SU-DHL-6 (cell line): ENCODE results near the gene IGFBP3.

Experiments
- H2AFZ ChIP-seq: fragments of 200-600 bp; sonication (generic); 2 replicates; pipeline ENCODE4 v1.6.1; 2014; ENCODE audit warnings: low read depth, mild to moderate bottlenecking, moderate library complexity, mixed read lengths, antibody characterized with exemption, low read length; ENCODE audit not compliant: severe bottlenecking
- H3F3A ChIP-seq: fragments of 200-600 bp; shearing (Covaris generic); 2 replicates; pipeline ENCODE4 v1.6.0; 2016; ENCODE audit warnings: antibody characterized with exemption, mild to moderate bottlenecking; ENCODE audit not compliant: insufficient read depth
- H3K27ac ChIP-seq: fragments of 200-600 bp; sonication (generic); 2 replicates; pipeline ENCODE4 v1.5.1; 2016; ENCODE audit warnings: low read depth, mild to moderate bottlenecking, low read length, moderate library complexity, mixed read lengths
- H3K27me3 ChIP-seq: fragments of 200-600 bp; sonication (generic), shearing (Covaris generic); 2 replicates; pipeline ENCODE4 v1.6.0; 2014; ENCODE audit warnings: mild to moderate bottlenecking, low read length
- H3K36me3 ChIP-seq: fragments of 200-600 bp; sonication (generic); 2 replicates; pipeline ENCODE4 v1.6.1; 2014; ENCODE audit warnings: mild to moderate bottlenecking, low read length, mixed read lengths
- H3K4me2 ChIP-seq: fragments of 300-600, 200-600 bp; shearing (Covaris generic), sonication (generic); 2 replicates; pipeline ENCODE4 v1.6.0; 2014; ENCODE audit warnings: low read length, low read depth, mild to moderate bottlenecking; ENCODE audit not compliant: poor library complexity, severe bottlenecking
- H3K4me3 ChIP-seq: fragments of 200-600 bp; sonication (generic); 2 replicates; pipeline ENCODE4 v1.5.1; 2014; ENCODE audit warnings: antibody characterized with exemption, low read length, mild to moderate bottlenecking, mixed read lengths; ENCODE audit not compliant: insufficient read depth, poor library complexity, severe bottlenecking
- H3K79me2 ChIP-seq: fragments of 200-600 bp; sonication (generic); 2 replicates; pipeline ENCODE4 v1.6.1; 2014; ENCODE audit warnings: mild to moderate bottlenecking, low read length, moderate library complexity; ENCODE audit not compliant: insufficient read depth
- H3K9ac ChIP-seq: fragments of 200-600 bp; sonication (generic); 2 replicates; pipeline ENCODE4 v1.7.0; 2014; ENCODE audit warnings: mild to moderate bottlenecking, low read length
- H3K9me2 ChIP-seq: fragments of 200-600 bp; sonication (generic); replicated peaks from 2 replicates; pipeline ENCODE4 v1.6.1; 2014; ENCODE audit warnings: low read length; ENCODE audit not compliant: insufficient read depth
- H3K9me3 ChIP-seq: fragments of 200-600 bp; sonication (generic); 2 replicates; pipeline ENCODE4 v1.6.1; 2014; ENCODE audit warnings: low read length, mixed read lengths; ENCODE audit not compliant: insufficient read depth
- H4K20me1 ChIP-seq: fragments of 200-600 bp; sonication (generic); 2 replicates; pipeline ENCODE4 v1.6.1; 2014; ENCODE audit warnings: low read depth, mild to moderate bottlenecking, antibody characterized with exemption, low read length, moderate library complexity, mixed read lengths
- EZH2phosphoT487 ChIP-seq: fragments of 200-600 bp; sonication (generic), shearing (Covaris generic); conservative IDR thresholded peaks from 2 replicates; pipeline ENCODE4 v1.6.1; 2018; ENCODE audit warnings: mild to moderate bottlenecking, antibody characterized with exemption, low read length, moderate library complexity, mixed read lengths
- TF ChIP-seq, protein P1 (sequence below): fragments of 200-600 bp; sonication (generic); IDR thresholded peaks from one replicate; pipeline ENCODE4 v1.5.1; 2017; ENCODE audit warnings: antibody characterized with exemption, mild to moderate bottlenecking, low read length, moderate library complexity; ENCODE audit not compliant: insufficient read depth, poor library complexity, severe bottlenecking

IGFBP3 gene

DNA sequence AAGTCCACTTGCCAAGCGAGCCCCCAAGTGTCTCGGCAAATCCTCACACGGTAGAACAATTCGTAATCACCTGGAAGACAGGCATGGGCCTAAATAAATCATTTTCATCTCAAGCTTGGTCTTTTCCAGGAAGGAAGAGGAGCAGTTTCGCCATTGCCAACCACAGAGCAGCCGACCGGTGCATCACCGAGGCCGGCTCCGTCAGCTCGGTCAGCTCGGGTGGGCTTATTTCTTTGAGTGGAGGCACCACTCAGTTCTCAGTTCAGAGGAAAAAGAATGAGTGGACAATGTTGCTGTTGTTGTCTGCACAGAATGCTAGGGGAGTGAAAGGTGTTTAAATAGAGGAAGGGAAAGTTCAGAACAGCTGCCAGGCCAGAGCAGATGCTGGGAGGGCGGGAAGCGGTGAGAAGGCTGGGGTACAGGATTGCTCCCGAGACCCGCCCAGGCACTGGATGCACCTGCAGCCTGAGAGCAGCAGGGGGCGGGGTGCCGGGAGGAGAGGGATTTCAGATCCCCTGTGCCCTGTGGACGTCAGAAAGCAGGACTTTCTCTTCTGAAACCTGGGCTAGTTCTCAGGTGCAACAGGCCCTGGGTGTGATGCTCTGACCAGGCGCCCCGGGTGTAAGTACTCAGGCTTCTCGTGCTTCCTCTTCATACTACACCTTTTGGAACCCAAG, 17.7 kb upstream of the IGFBP3 start:
- no peak overlapping the region for H3K4me2 ChIP-seq

GRCh38 chr7:45937862-45938261, 16.8 kb upstream of the IGFBP3 start:
- H3K4me3 ChIP-seq, result no peak overlapping the region

More for the DNA sequence above, 17.7 kb upstream of the IGFBP3 start:
- Histone ChIP-seq H3K79me2 (no peaks in the 10 kb centered on the region), H3K4me3 (no peak overlapping the region), H3K9me2 (no peaks in the 10 kb centered on the region), H2AFZ (no peak overlapping the region), H3K9me3 (no peaks in the 10 kb centered on the region), H3K36me3 (no peaks in the 10 kb centered on the region), H3K27me3 (no peaks in the 10 kb centered on the region), H3F3A (no peaks in the 10 kb centered on the region), H3K9ac (no peak overlapping the region), H3K27ac (no peak overlapping the region), H4K20me1 (no peaks in the 10 kb centered on the region)
- TF ChIP-seq EZH2phosphoT487, result no peak

DNA sequence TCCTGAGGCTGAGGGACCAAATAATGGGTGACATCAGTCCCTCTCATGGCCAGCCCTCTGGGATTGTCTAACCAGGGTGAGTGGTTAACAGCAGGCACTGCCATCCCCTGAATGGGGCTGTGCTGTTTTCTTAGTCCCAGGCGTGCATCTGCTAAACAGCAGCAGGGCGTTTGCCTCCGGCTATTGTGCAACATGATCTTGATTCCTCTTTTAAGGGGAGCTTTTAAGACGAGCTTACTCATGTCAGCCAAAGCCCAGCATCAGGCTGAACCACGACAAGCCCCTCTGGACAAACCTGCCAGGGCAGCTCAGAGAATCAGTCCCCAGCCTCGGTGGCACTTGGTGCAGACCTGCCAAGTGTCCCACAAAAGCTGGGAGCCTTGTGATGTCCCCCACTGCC, 16.2 kb upstream of the IGFBP3 start:
- H3K4me2 ChIP-seq, result no peak overlapping the region
- no peak for TF ChIP-seq EZH2phosphoT487
- TF ChIP-seq, protein P1, sequence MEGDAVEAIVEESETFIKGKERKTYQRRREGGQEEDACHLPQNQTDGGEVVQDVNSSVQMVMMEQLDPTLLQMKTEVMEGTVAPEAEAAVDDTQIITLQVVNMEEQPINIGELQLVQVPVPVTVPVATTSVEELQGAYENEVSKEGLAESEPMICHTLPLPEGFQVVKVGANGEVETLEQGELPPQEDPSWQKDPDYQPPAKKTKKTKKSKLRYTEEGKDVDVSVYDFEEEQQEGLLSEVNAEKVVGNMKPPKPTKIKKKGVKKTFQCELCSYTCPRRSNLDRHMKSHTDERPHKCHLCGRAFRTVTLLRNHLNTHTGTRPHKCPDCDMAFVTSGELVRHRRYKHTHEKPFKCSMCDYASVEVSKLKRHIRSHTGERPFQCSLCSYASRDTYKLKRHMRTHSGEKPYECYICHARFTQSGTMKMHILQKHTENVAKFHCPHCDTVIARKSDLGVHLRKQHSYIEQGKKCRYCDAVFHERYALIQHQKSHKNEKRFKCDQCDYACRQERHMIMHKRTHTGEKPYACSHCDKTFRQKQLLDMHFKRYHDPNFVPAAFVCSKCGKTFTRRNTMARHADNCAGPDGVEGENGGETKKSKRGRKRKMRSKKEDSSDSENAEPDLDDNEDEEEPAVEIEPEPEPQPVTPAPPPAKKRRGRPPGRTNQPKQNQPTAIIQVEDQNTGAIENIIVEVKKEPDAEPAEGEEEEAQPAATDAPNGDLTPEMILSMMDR, result no peak

More at GRCh38 chr7:45937862-45938261, 16.8 kb upstream of the IGFBP3 start:
- no peaks in the 10 kb centered on the region for H3K27me3 ChIP-seq
- H3K9me2 ChIP-seq, result no peaks in the 10 kb centered on the region
- H3K79me2 ChIP-seq, result no peaks in the 10 kb centered on the region
- H3K36me3 ChIP-seq, result no peaks in the 10 kb centered on the region
- TF ChIP-seq EZH2phosphoT487, result no peak
- no peaks in the 10 kb centered on the region for H4K20me1 ChIP-seq
- H3K4me2 ChIP-seq, result no peak overlapping the region
- H3K9ac ChIP-seq, result no peak overlapping the region
- no peaks in the 10 kb centered on the region for H3F3A ChIP-seq
- H3K9me3 ChIP-seq, result no peaks in the 10 kb centered on the region
- H3K27ac ChIP-seq, result no peak overlapping the region
- no peak overlapping the region for H2AFZ ChIP-seq

DNA sequence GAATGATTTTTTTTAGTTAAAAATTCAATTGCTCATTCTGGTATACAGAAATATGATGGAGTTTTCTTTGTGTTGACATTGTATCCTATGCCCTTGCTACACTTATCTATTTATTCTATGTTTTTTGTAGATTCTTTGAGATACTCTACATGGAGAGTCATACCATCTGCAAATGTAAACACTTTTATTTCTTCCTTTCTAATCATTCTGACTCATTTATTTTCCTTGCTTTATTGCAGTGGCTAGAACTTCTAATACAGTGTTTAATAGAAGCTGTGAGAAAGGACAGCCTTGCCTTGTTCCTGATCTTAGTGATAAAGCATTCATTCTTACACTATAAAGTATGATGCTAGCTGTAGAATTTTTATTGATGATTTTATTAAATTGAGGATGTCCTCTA, 9.9 kb upstream of the IGFBP3 start:
- H3K9me3 ChIP-seq, result no peaks in the 10 kb centered on the region

More for the DNA sequence above, 16.2 kb upstream of the IGFBP3 start:
- Histone ChIP-seq H2AFZ (no peak overlapping the region), H3K9me2 (no peaks in the 10 kb centered on the region), H3K9ac (no peak overlapping the region), H3K79me2 (no peaks in the 10 kb centered on the region), H3K9me3 (no peaks in the 10 kb centered on the region), H3K27ac (no peak overlapping the region), H3K36me3 (no peaks in the 10 kb centered on the region), H3F3A (no peaks in the 10 kb centered on the region), H4K20me1 (no peaks in the 10 kb centered on the region), H3K27me3 (no peaks in the 10 kb centered on the region), H3K4me3 (no peak overlapping the region)

More for the DNA sequence above, 9.9 kb upstream of the IGFBP3 start:
- no peak overlapping the region for H3K27ac ChIP-seq
- no peak overlapping the region for H2AFZ ChIP-seq
- H3K4me2 ChIP-seq, result no peak overlapping the region
- H3K36me3 ChIP-seq, result no peaks in the 10 kb centered on the region
- no peak overlapping the region for H3K4me3 ChIP-seq
- no peaks in the 10 kb centered on the region for H3K9me2 ChIP-seq
- no peak overlapping the region for H3K9ac ChIP-seq
- H3K27me3 ChIP-seq, result no peaks in the 10 kb centered on the region
- H4K20me1 ChIP-seq, result 0 out of 2 replicates have a peak, but pooled peaks cover 3% of the 10 kb centered on the region
- no peak for TF ChIP-seq EZH2phosphoT487
- TF ChIP-seq, protein P1, result no peak
- no peaks in the 10 kb centered on the region for H3F3A ChIP-seq
- H3K79me2 ChIP-seq, result no peaks in the 10 kb centered on the region
